Osteocyte (in vitro differentiated cells): Measurements from ENCODE around the gene RBMS3. TPM values are rescaled to one million over a fixed set of nuclear protein-coding genes. Genes with fewer than 3 reads are reported as not detected.

Experiments
- DNase-seq: peaks from one replicate; pipeline ENCODE4 v3.0.0; 2021; ENCODE audit warnings: mixed read lengths; ENCODE audit not compliant: unreplicated experiment; ENCODE audit errors: extremely low spot score
- H3K27ac Mint-ChIP-seq: one replicate; pipeline ENCODE4 v1.8.0; 2021; ENCODE audit warnings: mild to moderate bottlenecking, mixed read lengths; ENCODE audit not compliant: unreplicated experiment
- H3K27me3 Mint-ChIP-seq: one replicate; pipeline ENCODE4 v1.8.0; 2021; ENCODE audit warnings: mixed read lengths; ENCODE audit not compliant: unreplicated experiment
- H3K36me3 Mint-ChIP-seq: one replicate; pipeline ENCODE4 v1.8.0; 2021; ENCODE audit warnings: mixed read lengths; ENCODE audit not compliant: unreplicated experiment
- H3K4me1 Mint-ChIP-seq: one replicate; pipeline ENCODE4 v1.8.0; 2021; ENCODE audit warnings: mixed read lengths; ENCODE audit not compliant: unreplicated experiment
- H3K4me3 Mint-ChIP-seq: one replicate; pipeline ENCODE4 v1.8.0; 2021; ENCODE audit warnings: mild to moderate bottlenecking, moderate library complexity, mixed read lengths; ENCODE audit not compliant: unreplicated experiment
- H3K9me3 Mint-ChIP-seq: one replicate; pipeline ENCODE4 v1.8.0; 2021; ENCODE audit warnings: mixed read lengths; ENCODE audit not compliant: unreplicated experiment
- CTCF ChIP-seq: fragments of 200-600 bp; sonication (generic); IDR thresholded peaks from 2 replicates; pipeline ENCODE4 v1.5.0; 2021; ENCODE audit warnings: antibody characterized with exemption, mild to moderate bottlenecking, moderate library complexity
- total RNA-seq: library from RNA; stranded (reverse); gene quantifications from 2 replicates; pipeline ENCODE4 v1.2.1, GENCODE V29; 2021

RBMS3 gene
- total RNA-seq, 1 donor from 2014 or later: 64.2 TPM

GRCh38 chr3:29628795-29629194 lies 347.9 kb downstream of the RBMS3 start:
- Mint-ChIP-seq H3K9me3 (no peaks in the 10 kb centered on the region), H3K4me1 (peaks cover 3% of the 10 kb centered on the region), H3K27me3 (no peaks in the 10 kb centered on the region), H3K36me3 (no peaks in the 10 kb centered on the region), H3K4me3 (no peak overlapping the region), H3K27ac (no peak overlapping the region)
- no peak for DNase-seq
- no peak for TF ChIP-seq CTCF

GRCh38 chr3:29635888-29636287 lies 355.0 kb downstream of the RBMS3 start:
- H3K36me3 Mint-ChIP-seq: peaks cover 12% of the 10 kb centered on the region
- no peak for DNase-seq
- TF ChIP-seq CTCF: no peak
- H3K4me3 Mint-ChIP-seq: no peak overlapping the region
- peaks cover 13% of the 10 kb centered on the region for H3K9me3 Mint-ChIP-seq
- H3K4me1 Mint-ChIP-seq: peaks cover 12% of the 10 kb centered on the region
- no peak overlapping the region for H3K27ac Mint-ChIP-seq
- H3K27me3 Mint-ChIP-seq: no peaks in the 10 kb centered on the region

- no peak overlapping the region for H3K27ac Mint-ChIP-seq
- H3K36me3 Mint-ChIP-seq: peaks cover 12% of the 10 kb centered on the region
- no peak overlapping the region for H3K4me3 Mint-ChIP-seq
- peaks cover 12% of the 10 kb centered on the region for H3K4me1 Mint-ChIP-seq
- no peak for TF ChIP-seq CTCF
- no peaks in the 10 kb centered on the region for H3K27me3 Mint-ChIP-seq
- DNase-seq: no peak
- peaks cover 13% of the 10 kb centered on the region for H3K9me3 Mint-ChIP-seq
Measured at GRCh38 chr3:29637068-29637467, 356.2 kb downstream of the RBMS3 start.

GRCh38 chr3:29639578-29640290 lies 358.9 kb downstream of the RBMS3 start:
- H3K36me3 Mint-ChIP-seq: peaks cover 16% of the 10 kb centered on the region
- TF ChIP-seq CTCF: no peak
- peaks cover 33% of the 10 kb centered on the region for H3K4me1 Mint-ChIP-seq
- H3K9me3 Mint-ChIP-seq: peaks cover 13% of the 10 kb centered on the region
- no peak for DNase-seq
- no peaks in the 10 kb centered on the region for H3K27me3 Mint-ChIP-seq
- peak overlapping the region; percentile 10 for H3K4me3 Mint-ChIP-seq
- H3K27ac Mint-ChIP-seq: peak overlapping the region; percentile 12

- DNase-seq: no peak
- peaks cover 3% of the 10 kb centered on the region for H3K36me3 Mint-ChIP-seq
- TF ChIP-seq CTCF: no peak
- H3K4me1 Mint-ChIP-seq: peaks cover 39% of the 10 kb centered on the region
- no peak overlapping the region for H3K27ac Mint-ChIP-seq
- H3K9me3 Mint-ChIP-seq: no peaks in the 10 kb centered on the region
- H3K4me3 Mint-ChIP-seq: no peak overlapping the region
- H3K27me3 Mint-ChIP-seq: no peaks in the 10 kb centered on the region
Measured at GRCh38 chr3:29642393-29643033, 361.6 kb downstream of the RBMS3 start.
